B cell (primary cell): ENCODE data around the gene CTNNA1.

Experiments used
- EZH2 ChIP-seq: IDR thresholded peaks from 2 replicates; pipeline ENCODE4 v1.6.1; 2012; ENCODE audit warnings: borderline replicate concordance, low read depth, mild to moderate bottlenecking, moderate library complexity, low read length; ENCODE audit not compliant: insufficient read depth, poor library complexity, severe bottlenecking
- TF ChIP-seq, protein P1 (sequence below): fragments of 200-600 bp; IDR thresholded peaks from one replicate; pipeline ENCODE4 v1.8.0; 2022; ENCODE audit warnings: antibody characterized with exemption, mild to moderate bottlenecking

- TF ChIP-seq, protein P1, sequence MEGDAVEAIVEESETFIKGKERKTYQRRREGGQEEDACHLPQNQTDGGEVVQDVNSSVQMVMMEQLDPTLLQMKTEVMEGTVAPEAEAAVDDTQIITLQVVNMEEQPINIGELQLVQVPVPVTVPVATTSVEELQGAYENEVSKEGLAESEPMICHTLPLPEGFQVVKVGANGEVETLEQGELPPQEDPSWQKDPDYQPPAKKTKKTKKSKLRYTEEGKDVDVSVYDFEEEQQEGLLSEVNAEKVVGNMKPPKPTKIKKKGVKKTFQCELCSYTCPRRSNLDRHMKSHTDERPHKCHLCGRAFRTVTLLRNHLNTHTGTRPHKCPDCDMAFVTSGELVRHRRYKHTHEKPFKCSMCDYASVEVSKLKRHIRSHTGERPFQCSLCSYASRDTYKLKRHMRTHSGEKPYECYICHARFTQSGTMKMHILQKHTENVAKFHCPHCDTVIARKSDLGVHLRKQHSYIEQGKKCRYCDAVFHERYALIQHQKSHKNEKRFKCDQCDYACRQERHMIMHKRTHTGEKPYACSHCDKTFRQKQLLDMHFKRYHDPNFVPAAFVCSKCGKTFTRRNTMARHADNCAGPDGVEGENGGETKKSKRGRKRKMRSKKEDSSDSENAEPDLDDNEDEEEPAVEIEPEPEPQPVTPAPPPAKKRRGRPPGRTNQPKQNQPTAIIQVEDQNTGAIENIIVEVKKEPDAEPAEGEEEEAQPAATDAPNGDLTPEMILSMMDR: no peak
- no peak for TF ChIP-seq EZH2
Observed at GRCh38 chr5:138878437-138879235, 125.4 kb downstream of the CTNNA1 start.
